ENCODE measurements around the gene DBT. TPM values are rescaled to one million over a fixed set of nuclear protein-coding genes. Genes with fewer than 3 reads are reported as not detected.
A peak's percentile ranks its signal among the peaks of the same experiment; 100 is the strongest.

Gene DBT
- total RNA-seq, 2 experiments from 2014 or later, result 3.3 to 11.4 TPM

- no peaks in the 10 kb centered on the region for H3K36me3 ChIP-seq (ENCODE audit: insufficient read depth, low read length)
- no peak overlapping the region for H2AFZ ChIP-seq (ENCODE audit: low read length)
- no TSS peak for BruUV-seq (replicated peaks)
- no peaks in the 10 kb centered on the region for H4K20me1 ChIP-seq (ENCODE audit: insufficient read depth, low read length)
- no peak overlapping the region for H3K27ac ChIP-seq (ENCODE audit: low read depth, low read length, poor library complexity, severe bottlenecking)
- no peak overlapping the region for H3K4me3 ChIP-seq (ENCODE audit: low read depth, low read length, poor library complexity, severe bottlenecking)
- no peak for DNase-seq (ENCODE audit: low spot score)
- ChIA-PET POLR2A (interaction anchor here (0.6 to 0.7 kb wide), 2 partner anchors 321 to 599 kb away, joined by 3 read pairs; no protein-coding TSS in a partner anchor), CTCF (ENCODE audit: unreplicated experiment) (no interaction called here)
- no peak overlapping the region for H3K4me2 ChIP-seq (ENCODE audit: low read length)
- H3K4me1 ChIP-seq (ENCODE audit: insufficient read depth, low read length, poor library complexity, severe bottlenecking), result no peaks in the 10 kb centered on the region
- no peaks in the 10 kb centered on the region for H3K9me3 ChIP-seq (ENCODE audit: low read length)
- no peaks in the 10 kb centered on the region for H3K79me2 ChIP-seq (ENCODE audit: insufficient read depth, low read depth, low read length)
- H3K9me2 ChIP-seq (ENCODE audit: insufficient read depth, low read length), result no peaks in the 10 kb centered on the region
- intact Hi-C loops (cut with micrococcal nuclease; ENCODE audit: unreplicated experiment), result no loop called here
- TF ChIP-seq CTCF (conservative IDR thresholded peaks at IDR 0.05; ENCODE audit: low read length) (no peak), EZH2phosphoT487 (IDR thresholded peaks at IDR 0.05; ENCODE audit: borderline replicate concordance, low read depth, low read length) (no peak)
These were observed 85.4 kb downstream of the DBT start for GRCh38 chr1:100164216-100164615.

- no peaks in the 10 kb centered on the region for H3K79me2 ChIP-seq (ENCODE audit: insufficient read depth, low read depth, low read length)
- no peak overlapping the region for H3K4me3 ChIP-seq (ENCODE audit: low read depth, low read length, poor library complexity, severe bottlenecking)
- H3K9me3 ChIP-seq (ENCODE audit: low read length), result no peaks in the 10 kb centered on the region
- H4K20me1 ChIP-seq (ENCODE audit: insufficient read depth, low read length), result no peaks in the 10 kb centered on the region
- DNase-seq (ENCODE audit: low spot score), result no peak
- no TSS peak for BruUV-seq (replicated peaks)
- TF ChIP-seq EZH2phosphoT487 (IDR thresholded peaks at IDR 0.05; ENCODE audit: borderline replicate concordance, low read depth, low read length) (no peak), CTCF (conservative IDR thresholded peaks at IDR 0.05; ENCODE audit: low read length) (no peak)
- H3K9me2 ChIP-seq (ENCODE audit: insufficient read depth, low read length), result no peaks in the 10 kb centered on the region
- H3K36me3 ChIP-seq (ENCODE audit: insufficient read depth, low read length), result no peaks in the 10 kb centered on the region
- CTCF ChIA-PET (ENCODE audit: unreplicated experiment), result no interaction called here
- H3K4me2 ChIP-seq (ENCODE audit: low read length), result no peak overlapping the region
- POLR2A ChIA-PET, result interaction anchor here (0.5 to 1.2 kb wide), 3 partner anchors 99 to 855 kb away, joined by 3 read pairs; partner anchors contain the start of gene RTCA
- no peaks in the 10 kb centered on the region for H3K4me1 ChIP-seq (ENCODE audit: insufficient read depth, low read length, poor library complexity, severe bottlenecking)
- H2AFZ ChIP-seq (ENCODE audit: low read length), result no peak overlapping the region
- intact Hi-C loops (cut with micrococcal nuclease; ENCODE audit: unreplicated experiment), result no loop called here
- H3K27ac ChIP-seq (ENCODE audit: low read depth, low read length, poor library complexity, severe bottlenecking), result no peak overlapping the region
These were observed 86.8 kb downstream of the DBT start for GRCh38 chr1:100162881-100163280.

GRCh38 chr1:100152271-100152670 is 97.4 kb downstream of the DBT start:
- Histone ChIP-seq H3K79me2 (ENCODE audit: insufficient read depth, low read depth, low read length) (no peaks in the 10 kb centered on the region), H4K20me1 (ENCODE audit: insufficient read depth, low read length) (no peaks in the 10 kb centered on the region), H2AFZ (ENCODE audit: low read length) (no peak overlapping the region), H3K27ac (ENCODE audit: low read depth, low read length, poor library complexity, severe bottlenecking) (no peak overlapping the region), H3K4me2 (ENCODE audit: low read length) (peak overlapping the region; percentile 16), H3K4me3 (ENCODE audit: low read depth, low read length, poor library complexity, severe bottlenecking) (no peak overlapping the region), H3K36me3 (ENCODE audit: insufficient read depth, low read length) (peaks cover 30% of the 10 kb centered on the region), H3K9me2 (ENCODE audit: insufficient read depth, low read length) (no peaks in the 10 kb centered on the region), H3K9me3 (ENCODE audit: low read length) (no peaks in the 10 kb centered on the region), H3K4me1 (ENCODE audit: insufficient read depth, low read length, poor library complexity, severe bottlenecking) (peaks cover 11% of the 10 kb centered on the region)
- CTCF ChIA-PET (ENCODE audit: unreplicated experiment), result no interaction called here
- intact Hi-C loops (cut with micrococcal nuclease; ENCODE audit: unreplicated experiment), result no loop called here
- POLR2A ChIA-PET, result interaction anchor here (0.6 to 0.8 kb wide), 3 partner anchors 13 to 365 kb away, joined by 3 read pairs; no protein-coding TSS in a partner anchor
- no TSS peak for BruUV-seq (replicated peaks)
- DNase-seq (ENCODE audit: low spot score), result peak; percentile 44
- TF ChIP-seq CTCF (conservative IDR thresholded peaks at IDR 0.05; ENCODE audit: low read length) (no peak), EZH2phosphoT487 (IDR thresholded peaks at IDR 0.05; ENCODE audit: borderline replicate concordance, low read depth, low read length) (no peak)

Measured in OCI-LY7 (cell line).